HG03135 (cell line): ENCODE data around the gene SPINT4.
"Not testable (repeated sequence)": the region's sequence is repeated elsewhere in the genome, so short reads cannot be mapped to it uniquely, and the experiment has no call there.

Source experiments
- ATAC-seq: cut with Tn5 transposase; IDR thresholded peaks from one replicate; pipeline ENCODE4 v1.9.1; 2021; ENCODE audit warnings: mild to moderate bottlenecking, moderate library complexity; ENCODE audit not compliant: unreplicated experiment

The SPINT4 gene

GRCh38 chr20:45722047-45722446, at the start of gene SPINT4:
Gene SPINT4, plus strand, starts transcription at chr20:45722347. Its CDS starts 21 bp downstream, at chr20:45722368.
- ATAC-seq: no peak

GRCh38 chr20:45672765-45673164, 49.4 kb upstream of the SPINT4 start:
- no peak for ATAC-seq

- no peak for ATAC-seq
These were observed 42.5 kb upstream of the SPINT4 start for GRCh38 chr20:45679650-45680049.

GRCh38 chr20:45685896-45686295, 36.3 kb upstream of the SPINT4 start:
- no peak for ATAC-seq

- ATAC-seq: not testable (repeated sequence)
These were observed 28.8 kb upstream of the SPINT4 start for GRCh38 chr20:45693346-45693745.

GRCh38 chr20:45695496-45695895, 26.7 kb upstream of the SPINT4 start:
- ATAC-seq: no peak

GRCh38 chr20:45701104-45701503, 21.0 kb upstream of the SPINT4 start:
- ATAC-seq: no peak

GRCh38 chr20:45701873-45702272, 20.3 kb upstream of the SPINT4 start, which contains the start of gene WFDC13:
Gene WFDC13, plus strand, starts transcription at chr20:45702038. Its CDS starts 86 bp downstream, at chr20:45702124.
- ATAC-seq: no peak

GRCh38 chr20:45704969-45705637, 17.0 kb upstream of the SPINT4 start, which contains the start of gene WFDC10B:
Gene WFDC10B, minus strand, starts transcription at chr20:45705019. Its CDS starts 19,027 bp downstream, at chr20:45685992.
- no peak for ATAC-seq

- ATAC-seq: not testable (repeated sequence)
These were observed 5.9 kb upstream of the SPINT4 start for GRCh38 chr20:45716141-45716688.

GRCh38 chr20:45725134-45725533, 3.0 kb downstream of the SPINT4 start:
- no peak for ATAC-seq

- no peak for ATAC-seq
These were observed 4.9 kb downstream of the SPINT4 start for GRCh38 chr20:45727044-45727443.

- ATAC-seq: no peak
These were observed 10.1 kb downstream of the SPINT4 start for GRCh38 chr20:45732199-45732598.

GRCh38 chr20:45735552-45735951, 13.4 kb downstream of the SPINT4 start:
- ATAC-seq: no peak

GRCh38 chr20:45735988-45736387, 13.8 kb downstream of the SPINT4 start:
- no peak for ATAC-seq

- ATAC-seq: no peak
These were observed 20.4 kb downstream of the SPINT4 start for GRCh38 chr20:45742596-45742995.

GRCh38 chr20:45745015-45745414, 22.9 kb downstream of the SPINT4 start:
- ATAC-seq: no peak

GRCh38 chr20:45751721-45752120, 29.6 kb downstream of the SPINT4 start:
- no peak for ATAC-seq

GRCh38 chr20:45752746-45753145, 30.6 kb downstream of the SPINT4 start:
- no peak for ATAC-seq

GRCh38 chr20:45758096-45758495, 35.9 kb downstream of the SPINT4 start:
- no peak for ATAC-seq

- ATAC-seq: not testable (repeated sequence)
These were observed 37.8 kb downstream of the SPINT4 start for GRCh38 chr20:45759921-45760320.

- ATAC-seq: not testable (repeated sequence)
These were observed 39.8 kb downstream of the SPINT4 start for GRCh38 chr20:45761966-45762365.
